ENCODE measurements around the gene ZCWPW1.
"Not testable (repeated sequence)": the region's sequence is repeated elsewhere in the genome, so short reads cannot be mapped to it uniquely, and the experiment has no call there.

ZCWPW1 gene

DNA sequence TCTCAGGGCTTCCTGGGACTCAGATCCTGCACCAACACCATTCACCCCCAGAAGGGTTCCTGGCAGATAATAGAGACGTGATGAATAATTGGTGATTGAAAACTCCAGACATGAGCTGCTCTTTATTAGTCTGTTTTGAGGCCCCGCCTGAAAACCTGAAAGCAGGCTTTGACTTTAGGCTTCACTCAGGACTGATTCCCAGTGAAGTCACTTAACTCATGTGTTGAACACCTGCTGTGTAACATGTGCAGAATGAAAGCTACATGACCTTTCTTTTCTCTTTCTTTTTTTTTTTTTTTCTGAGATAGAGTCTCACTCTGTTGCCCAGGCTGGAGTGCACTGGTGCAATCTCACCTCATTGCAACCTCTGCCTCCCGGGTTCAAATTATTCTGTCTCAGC is 26.7 kb upstream of the ZCWPW1 start:
- DNase-seq (ENCODE audit: low read depth in 2 of 2, low spot score in 1 of 2) = no peak

DNA sequence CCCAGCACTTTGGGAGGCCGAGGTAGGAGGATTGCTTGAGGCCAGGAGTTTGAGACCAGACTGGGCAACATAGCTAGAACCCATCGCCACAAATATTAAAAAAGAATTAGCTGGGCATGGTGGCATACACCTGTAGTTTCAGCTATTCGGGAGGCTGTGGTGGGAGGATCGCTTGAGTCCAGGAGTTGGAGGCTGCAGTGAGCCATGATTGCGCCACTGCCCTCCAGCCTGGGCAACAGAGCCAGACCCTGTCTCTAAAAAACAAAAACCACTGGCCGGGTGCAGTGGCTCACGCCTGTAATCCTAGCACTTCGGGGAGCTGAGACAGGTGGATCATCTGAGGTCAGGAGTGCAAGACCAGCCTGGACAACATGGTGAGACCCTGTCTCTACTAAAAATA is 25.4 kb upstream of the ZCWPW1 start:
- not testable (repeated sequence) for DNase-seq (ENCODE audit: low read depth in 2 of 2, low spot score in 1 of 2)

DNA sequence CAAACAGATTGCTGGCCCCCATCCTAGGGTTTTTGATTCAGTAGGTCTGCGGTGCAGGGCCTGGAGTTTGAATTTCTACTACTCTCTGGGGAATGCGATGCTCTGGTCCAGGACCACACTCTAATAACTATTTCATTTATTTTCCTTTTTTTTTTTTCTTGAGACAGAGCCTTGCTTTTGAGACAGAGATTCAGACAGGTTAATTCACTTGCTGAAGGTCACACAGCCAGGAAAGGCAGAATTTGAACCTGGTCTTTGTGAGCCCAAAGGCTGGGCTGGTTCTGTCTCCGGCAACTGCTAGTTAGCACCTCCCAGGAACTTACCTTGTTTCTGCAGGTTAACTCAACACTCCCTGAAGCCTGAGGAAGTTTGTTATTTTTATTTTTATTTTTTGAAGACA is 24.0 kb upstream of the ZCWPW1 start:
- no peak for DNase-seq (ENCODE audit: low read depth in 2 of 2, low spot score in 1 of 2)

DNA sequence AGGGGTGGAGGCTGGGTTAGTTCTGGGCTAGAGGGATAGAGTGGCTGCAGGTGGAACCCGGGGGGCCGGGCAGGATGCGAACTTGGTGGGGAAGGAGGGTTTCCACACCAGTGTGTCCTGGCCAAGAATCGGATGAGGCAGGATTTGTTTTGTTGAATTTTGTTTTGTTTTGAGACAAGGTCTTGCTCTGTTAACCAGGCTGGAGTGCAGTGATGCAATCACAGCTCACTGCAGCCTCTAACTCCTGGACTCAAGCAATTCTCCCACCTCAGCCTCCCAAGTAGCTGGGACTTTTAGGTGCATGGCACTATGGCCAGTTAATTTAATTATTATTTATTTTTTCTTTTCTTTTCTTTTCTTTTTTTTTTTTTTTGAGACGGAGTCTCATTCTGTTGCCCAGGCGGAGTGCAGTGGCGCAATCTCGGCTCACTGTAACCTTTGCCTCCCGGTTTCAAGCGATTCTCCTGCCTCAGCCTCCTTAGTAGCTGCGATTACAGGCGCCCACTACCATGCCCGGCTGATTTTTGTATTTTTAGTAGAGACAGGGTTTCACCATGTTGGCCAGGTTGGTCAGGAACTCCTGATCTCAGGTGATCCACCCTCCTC is 20.8 kb upstream of the ZCWPW1 start:
- DNase-seq (ENCODE audit: low read depth in 2 of 2, low spot score in 1 of 2) = no peak

DNA sequence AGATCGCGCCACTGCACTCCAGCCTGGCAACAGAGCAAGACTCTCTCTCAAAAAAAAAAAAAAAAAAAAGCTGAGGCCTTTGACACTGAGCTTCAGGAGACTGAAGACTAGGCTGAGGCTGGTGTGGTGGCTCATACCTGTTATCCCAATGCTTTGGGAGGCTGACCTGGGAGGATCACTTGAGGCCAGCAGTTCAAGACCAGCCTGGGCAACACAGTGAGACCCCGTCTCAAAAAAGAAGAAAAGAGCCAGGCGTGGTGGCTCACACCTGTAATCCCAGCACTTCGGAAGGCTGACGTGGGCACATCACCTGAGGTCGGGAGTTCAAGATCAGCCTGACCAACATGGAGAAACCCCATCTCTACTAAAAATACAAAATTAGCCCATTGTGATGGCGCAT is 18.9 kb upstream of the ZCWPW1 start:
- DNase-seq (ENCODE audit: low read depth in 2 of 2, low spot score in 1 of 2) = not testable (repeated sequence)

DNA sequence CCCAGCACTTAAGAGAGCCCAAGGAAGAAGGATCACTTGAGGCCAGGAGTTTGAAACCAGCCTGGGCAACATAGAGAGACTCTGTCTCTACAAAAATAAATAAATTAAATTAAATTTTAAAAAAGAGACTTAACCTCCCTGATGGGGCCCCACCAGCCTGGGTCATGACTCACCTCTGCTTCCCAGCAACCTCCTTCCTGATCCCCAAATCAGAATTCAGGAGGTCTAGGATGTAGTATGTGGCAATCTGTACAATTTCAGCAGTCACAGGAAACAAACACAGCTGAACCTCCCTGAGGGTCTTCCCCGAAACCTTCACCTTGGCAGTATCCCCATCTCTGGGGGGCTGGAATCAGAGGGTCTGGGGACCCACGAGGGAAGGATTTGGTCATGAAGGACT is 17.5 kb upstream of the ZCWPW1 start:
- no peak for DNase-seq (ENCODE audit: low read depth in 2 of 2, low spot score in 1 of 2)

DNA sequence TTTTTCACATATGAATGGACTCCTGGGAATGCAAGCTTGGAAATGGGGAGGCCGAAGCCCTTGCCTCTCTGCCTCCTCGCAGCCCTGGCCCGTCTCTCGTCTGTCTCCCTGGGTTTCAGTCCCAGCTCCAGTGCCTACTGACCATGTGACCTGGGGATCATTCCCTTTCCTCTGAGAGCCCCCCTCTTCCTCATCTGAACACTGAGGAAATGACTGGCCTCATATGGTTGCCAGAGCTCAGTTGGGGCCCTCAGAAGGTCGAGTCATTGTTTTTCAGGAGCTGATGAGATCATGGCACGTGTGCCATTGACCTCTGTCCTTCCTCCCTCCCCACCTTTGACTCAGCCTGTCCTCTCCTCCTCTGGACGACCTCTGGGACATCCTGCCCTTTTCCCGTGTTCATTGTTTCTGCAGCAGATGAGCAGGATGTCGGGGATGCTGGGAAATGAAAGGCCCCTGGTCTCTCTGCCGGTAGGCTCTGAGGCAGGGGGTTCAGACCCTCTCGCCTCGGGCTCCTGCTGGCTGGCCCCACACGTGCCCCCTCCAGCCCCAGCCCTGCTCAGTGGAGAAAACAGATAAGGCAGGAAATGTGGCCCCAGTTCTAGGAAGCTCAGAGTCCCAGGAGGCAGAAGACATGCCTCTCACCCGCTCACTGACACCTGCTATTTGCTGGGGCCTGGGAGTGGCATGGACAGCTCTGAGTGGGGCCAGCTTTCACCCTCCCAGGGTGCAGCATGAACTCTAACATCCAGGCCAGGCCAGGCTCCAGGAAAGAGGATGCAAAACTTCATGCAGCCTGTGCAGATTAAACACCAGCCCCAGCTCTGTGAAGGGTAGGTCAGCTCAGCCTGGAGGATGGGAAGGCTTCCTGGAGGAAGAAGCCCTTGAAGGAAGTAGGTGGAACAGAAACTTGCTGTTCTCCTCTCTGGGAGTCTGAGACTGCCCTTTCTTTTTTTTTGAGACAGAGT is 16.1 kb upstream of the ZCWPW1 start:
- no peak for DNase-seq (ENCODE audit: low read depth in 2 of 2, low spot score in 1 of 2)

DNA sequence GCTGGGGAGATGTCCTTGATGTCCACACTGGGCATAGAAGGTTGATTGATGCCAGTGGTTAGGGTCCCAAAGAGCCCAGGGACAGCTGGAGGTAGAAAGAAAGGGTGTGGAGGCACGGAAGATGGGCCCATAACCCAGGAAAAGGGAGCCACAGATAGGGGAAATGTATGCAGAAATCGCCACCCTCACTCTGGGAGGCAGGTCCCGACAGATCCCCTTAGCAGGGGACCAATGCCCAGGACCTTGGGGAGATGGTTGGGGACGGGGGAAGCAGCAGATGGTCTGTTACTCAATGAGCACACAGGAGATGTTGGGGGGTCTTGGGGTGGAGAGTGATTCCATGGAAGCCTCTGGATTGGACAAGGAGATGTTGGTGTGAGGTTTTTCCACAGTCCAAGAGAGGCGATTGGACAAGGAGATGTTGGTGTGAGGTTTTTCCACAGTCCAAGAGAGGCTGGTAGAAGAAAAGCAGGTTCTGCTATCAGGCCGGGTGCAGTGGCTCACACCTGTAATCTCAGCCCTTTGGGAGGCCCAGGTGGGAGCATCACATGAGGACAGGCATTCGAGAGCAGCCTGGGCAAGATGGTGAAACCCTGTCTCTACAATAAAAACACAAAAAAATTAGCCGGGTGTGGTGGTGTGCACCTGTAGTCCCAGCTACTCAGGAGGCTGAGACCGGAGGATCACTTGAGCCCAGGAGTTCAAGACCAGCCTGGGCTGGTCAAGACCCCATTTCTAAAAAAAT is 14.8 kb upstream of the ZCWPW1 start:
- no peak for DNase-seq (ENCODE audit: low read depth in 2 of 2, low spot score in 1 of 2)

DNA sequence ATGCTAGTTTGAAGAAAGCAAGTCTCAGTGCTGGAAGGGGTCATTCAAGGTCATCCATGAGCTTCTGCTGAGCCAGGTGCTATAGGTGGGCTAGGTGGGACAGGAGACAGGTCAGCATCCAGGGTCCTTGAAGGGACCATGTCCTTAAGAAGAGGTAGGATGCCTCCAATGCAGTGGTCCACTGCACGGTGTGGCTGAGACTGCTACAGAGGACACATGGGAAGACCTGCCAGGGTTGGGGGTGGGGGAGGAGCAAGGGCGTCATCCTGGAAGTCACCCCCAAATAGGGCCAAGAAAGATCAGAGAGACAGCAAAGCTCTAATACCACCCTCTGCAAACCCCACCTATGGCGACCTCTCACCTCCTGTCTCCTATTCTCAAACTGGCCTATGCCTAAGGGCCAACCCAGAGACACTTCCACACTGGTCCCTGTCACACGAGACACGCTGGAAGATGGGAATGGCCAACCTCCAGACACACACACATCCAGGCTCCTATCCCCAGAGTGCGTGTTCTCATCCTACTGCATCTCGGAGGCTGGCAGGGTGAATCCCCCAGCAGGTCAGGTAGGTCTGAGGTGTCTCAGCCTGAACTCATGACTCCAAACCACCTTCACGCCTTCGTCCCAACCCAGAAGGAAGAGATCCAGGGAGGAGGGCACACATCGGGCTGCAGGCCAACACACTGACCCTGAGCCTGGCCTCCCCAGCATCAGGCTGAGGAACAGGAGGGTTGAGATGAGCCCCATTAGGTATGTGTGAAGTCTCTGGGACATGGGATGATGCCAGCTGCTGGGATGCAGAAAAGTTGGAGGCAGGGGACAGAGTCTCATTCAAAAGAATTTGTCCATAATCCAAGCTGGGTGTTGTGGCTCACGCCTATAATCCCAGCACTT is 13.4 kb upstream of the ZCWPW1 start:
- no peak for DNase-seq (ENCODE audit: low read depth in 2 of 2, low spot score in 1 of 2)

DNA sequence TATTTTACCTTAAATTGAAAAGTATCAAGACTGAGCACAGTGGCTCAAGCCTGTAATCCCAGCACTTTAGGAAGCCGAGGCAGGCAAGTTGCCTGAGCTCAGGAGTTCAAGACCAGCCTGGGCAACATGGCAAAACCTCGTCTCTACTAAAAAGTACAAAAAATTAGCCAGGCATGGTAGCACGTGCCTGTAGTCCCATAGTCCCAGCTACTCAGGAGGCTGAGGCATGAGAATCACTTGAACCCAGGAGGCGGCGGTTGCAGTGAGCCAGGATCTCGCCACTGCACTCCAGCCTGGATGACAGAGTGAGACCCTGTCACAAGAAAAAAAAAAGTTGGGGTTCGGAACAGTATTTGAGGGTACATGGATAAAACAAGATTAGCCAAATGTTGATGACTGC is 10.7 kb upstream of the ZCWPW1 start:
- DNase-seq (ENCODE audit: low read depth in 2 of 2, low spot score in 1 of 2) = not testable (repeated sequence)

DNA sequence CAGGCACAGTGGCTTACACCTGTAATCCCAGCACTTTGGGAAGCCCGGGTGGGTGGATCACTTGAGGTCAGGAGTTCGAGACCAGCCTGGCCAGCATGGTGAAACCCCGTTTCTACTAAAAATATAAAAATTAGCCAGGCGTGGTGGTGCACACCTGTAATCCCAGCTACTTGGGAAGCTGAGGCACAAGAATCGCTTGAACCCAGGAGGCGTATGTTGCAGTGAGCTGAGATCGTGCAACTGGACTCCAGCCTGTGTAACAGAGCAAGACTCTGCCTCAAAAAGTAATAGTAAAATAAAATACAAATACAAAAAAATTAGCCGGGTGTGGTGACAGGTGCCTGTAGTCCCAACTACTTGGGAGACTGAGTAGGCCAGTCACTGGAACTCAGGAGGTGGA is 10.2 kb upstream of the ZCWPW1 start:
- not testable (repeated sequence) for DNase-seq (ENCODE audit: low read depth in 2 of 2, low spot score in 1 of 2)

DNA sequence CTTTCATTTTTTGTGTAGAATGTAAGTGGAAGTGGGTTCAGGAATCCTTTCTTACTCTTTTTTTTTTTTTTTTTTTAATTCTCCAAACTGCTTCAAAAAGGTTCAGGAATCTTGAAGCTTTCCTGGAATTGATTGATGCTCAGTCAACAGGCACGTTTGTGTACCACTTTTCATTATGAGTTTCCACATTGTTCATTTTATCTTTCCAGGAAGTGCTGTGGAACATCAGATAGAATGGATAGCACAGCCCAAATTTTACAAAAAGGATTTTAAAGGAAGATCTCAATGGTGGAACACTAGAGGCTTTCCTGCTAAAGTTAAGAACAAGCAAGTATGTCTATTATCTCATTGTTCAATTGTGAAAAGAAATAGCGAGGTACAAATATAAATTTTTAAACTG is 9.7 kb upstream of the ZCWPW1 start:
- no peak for DNase-seq (ENCODE audit: low read depth in 2 of 2, low spot score in 1 of 2)

DNA sequence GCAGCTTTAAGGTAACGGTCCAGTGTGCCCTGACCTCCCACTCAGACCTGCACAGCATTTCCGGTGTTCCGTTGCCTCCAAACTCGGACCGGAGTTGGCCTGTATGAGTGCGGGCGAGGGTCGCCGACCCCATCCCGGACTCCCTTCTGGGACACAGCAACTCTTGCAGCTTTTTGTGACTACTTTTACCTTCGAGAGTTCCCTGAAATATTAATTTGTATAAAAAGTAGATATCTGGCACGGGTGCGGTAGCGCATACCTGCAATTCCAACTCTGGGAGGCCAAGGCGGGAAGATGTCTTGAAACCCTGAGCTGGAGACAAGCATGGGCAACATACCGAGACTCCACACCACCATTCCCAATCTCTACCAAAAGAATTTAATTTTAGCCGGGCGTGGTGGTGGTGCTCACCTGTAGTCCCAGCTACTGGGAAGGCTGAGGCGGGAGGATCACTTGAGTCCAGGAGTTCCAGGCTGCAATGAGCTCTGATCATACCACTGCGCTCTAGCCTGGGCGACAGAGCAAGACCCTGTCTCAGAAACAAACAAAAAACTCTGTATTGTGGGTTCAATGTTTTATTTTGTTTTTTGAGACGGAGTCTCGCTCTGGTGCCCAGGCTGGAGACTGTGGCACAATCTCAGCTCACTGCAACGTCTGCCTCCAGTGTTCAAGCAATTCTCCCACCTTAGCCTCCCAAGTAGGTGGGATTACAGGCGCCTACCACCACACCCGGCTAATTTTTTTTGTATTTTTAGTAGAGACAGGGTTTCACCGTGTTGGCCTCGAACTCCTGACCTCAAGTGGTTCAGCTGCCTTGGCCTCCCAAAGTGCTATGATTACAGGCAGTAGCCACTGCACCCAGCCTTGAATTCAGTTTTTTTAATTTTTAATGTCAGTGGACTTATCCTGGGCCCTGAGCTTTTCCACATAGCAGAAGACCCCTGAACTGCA is 8.9 kb upstream of the ZCWPW1 start:
- no peak for DNase-seq (ENCODE audit: low read depth in 2 of 2, low spot score in 1 of 2)

DNA sequence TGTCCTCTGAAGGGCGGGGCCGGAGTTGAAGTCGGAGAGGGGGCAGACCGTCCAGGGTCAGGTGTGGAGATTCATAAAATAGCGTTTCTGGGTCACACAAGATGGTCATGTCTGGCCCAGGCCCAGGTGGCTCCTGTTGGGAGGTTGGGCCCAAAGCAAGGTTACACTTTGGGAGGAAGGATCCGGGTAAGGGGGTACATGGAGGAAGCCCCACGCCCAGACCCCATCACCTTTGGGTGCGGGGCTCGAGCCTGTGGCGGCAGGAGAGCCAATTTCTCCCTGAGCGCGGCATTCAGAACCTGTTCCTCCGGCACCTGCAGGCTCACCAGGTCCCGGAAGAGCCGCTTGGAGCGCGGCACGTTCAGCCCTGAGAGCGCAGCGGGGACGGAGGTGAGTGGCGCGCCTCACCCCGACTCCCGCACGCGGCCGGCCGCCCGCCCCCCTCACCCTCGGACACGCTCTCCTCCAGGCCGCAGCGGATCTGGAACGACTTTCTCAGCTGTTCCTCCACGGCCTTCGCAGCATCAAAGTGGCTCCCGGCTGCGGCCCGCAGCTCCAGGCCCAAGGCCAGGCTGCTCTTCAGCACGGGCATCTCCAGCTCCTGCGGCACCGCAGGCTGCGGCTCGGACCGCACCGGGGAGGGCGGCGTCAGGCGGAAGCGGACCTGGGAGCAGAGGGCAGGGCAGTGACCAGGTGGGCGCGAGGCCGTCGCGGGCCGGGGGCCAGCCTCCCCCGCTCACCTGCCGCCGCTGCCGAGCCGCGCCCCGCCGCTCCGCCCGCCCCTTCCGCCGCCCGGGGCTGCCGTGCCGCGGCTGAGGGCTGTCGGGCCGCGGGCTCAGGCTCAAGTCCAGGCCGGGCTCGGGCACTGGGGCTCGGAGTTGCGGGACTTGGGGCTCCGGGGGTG is 7.2 kb upstream of the ZCWPW1 start:
- peak in 1 of 2 donors; percentile 8 for DNase-seq (ENCODE audit: low read depth in 2 of 2, low spot score in 1 of 2)

DNA sequence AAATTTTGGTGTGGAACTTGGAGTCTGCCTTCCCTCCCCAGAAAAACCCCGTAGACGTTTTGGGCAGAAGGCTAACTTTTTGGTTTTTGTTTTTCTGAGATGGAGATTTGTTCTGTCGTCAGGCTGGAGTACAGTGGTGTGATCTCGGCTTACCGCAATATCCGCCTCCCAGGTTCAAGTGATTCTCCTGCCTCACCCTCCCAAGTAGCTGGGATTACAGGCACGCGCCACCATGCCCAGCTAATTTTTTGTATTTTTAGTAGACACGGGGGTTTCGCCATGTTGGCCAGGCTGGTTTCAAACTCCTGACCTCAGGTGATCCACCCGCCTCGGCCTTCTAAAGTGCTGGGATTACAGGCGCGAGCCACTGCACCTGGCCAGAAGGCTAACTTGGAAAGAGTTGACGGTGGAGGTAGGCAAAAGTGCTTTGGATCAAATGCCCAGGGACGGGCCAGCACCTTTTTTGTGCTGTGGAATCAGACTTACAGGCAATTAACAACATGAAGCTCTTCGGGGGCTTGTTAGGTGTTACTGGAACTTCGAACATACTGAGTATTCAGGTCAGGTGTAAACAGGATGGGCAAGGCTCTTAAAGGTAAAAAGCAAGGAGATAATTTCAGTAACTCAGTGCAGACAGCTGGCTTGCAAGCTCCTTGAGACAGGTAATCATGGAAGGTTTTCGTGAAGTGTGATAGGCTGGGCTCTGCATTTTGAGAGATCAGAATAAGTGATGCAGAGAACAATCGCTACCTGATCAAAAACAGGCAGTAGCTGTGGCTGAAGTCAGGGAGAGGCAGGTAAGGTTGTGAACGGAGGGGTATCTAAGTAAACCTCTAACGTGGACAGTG is 6.0 kb upstream of the ZCWPW1 start:
- no peak for DNase-seq (ENCODE audit: low read depth in 2 of 2, low spot score in 1 of 2)

DNA sequence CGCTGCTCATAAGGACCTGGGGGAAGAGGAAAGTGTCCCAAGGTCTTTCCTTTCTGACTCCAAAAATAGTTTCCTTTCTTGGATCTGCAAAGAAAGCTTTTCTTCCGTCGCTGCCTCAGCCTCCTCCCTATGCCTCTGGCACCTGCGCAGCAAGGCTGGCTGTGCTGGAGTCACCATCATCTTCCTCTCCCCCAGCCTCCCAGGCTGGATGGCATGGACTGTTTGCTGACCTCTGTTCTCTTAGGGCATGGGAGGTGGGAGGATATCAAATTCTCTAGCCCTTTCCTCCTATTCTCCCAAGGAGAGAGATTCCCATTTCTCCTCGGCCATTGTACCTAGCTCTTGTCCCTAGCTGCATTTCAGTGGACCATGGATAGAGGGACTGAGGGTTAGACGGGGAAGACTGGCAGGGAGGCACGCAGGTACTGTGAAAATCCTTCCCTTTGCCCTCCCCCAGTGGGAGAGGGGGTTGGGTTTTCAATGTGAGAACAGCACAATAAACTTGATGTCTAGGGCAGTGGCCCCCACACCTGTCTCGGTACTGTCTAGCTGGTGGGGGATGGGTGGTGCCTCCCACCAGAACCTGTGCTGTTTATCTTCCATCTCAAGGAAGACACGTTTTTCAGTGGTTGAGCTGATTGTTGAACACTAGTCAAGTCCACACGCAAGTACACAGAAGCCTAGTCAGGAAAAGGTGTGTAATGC is 5.2 kb upstream of the ZCWPW1 start:
- no peak for DNase-seq (ENCODE audit: low read depth in 2 of 2, low spot score in 1 of 2)

DNA sequence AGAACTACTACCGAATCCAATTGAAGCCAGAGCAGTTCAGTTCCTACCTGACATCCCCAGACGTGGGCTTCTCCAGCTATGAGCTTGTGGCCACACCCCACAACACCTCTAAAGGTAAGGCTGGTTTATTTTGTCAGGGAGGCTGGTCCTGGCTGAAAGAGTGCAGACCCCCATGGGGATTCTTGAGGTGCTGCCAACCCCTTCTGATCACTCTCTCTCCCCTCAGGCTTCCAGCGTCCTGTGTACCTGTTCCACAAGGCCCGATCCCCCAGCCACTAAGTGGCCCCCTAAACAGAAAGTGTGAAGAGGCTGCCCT is 4.7 kb upstream of the ZCWPW1 start:
- DNase-seq (ENCODE audit: low read depth in 2 of 2, low spot score in 1 of 2) = no peak

Data from stimulated activated CD8-positive, alpha-beta memory T cell treated with anti-CD3 and anti-CD28 coated beads, Interleukin-4, amount 100 ng/mL, for 1 hour (primary cell).